ENCODE results near the gene RYR3.

The RYR3 gene

GRCh38 chr15:33624439-33624838 lies 313.7 kb downstream of the RYR3 start:
- Histone ChIP-seq H3K4me3 (ENCODE audit: low read depth in 1 of 2, low read length in 2 of 2) (no peak overlapping the region), H3K36me3 (ENCODE audit: control insufficient read depth in 1 of 2, insufficient read depth in 2 of 2, low read length in 2 of 2) (no peaks in the 10 kb centered on the region), H3K27me3 (ENCODE audit: low read depth, low read length) (no peaks in the 10 kb centered on the region), H3K9me3 (ENCODE audit: control insufficient read depth in 1 of 2, low read length in 2 of 2) (no peaks in the 10 kb centered on the region), H3K27ac (ENCODE audit: low read length) (no peak overlapping the region), H3K4me1 (ENCODE audit: control insufficient read depth in 1 of 2, insufficient read depth in 2 of 2, low read length in 2 of 2) (no peaks in the 10 kb centered on the region)

GRCh38 chr15:33629647-33630046 lies 318.9 kb downstream of the RYR3 start:
- no peak overlapping the region for H3K27ac ChIP-seq (ENCODE audit: low read length)
- no peaks in the 10 kb centered on the region for H3K4me1 ChIP-seq (ENCODE audit: control insufficient read depth in 1 of 2, insufficient read depth in 2 of 2, low read length in 2 of 2)
- no peaks in the 10 kb centered on the region for H3K27me3 ChIP-seq (ENCODE audit: low read depth, low read length)
- H3K9me3 ChIP-seq (ENCODE audit: control insufficient read depth in 1 of 2, low read length in 2 of 2), result no peaks in the 10 kb centered on the region
- H3K36me3 ChIP-seq (ENCODE audit: control insufficient read depth in 1 of 2, insufficient read depth in 2 of 2, low read length in 2 of 2), result peaks cover 0 to 9% of the 10 kb centered on the region in 2 donors
- no peak overlapping the region for H3K4me3 ChIP-seq (ENCODE audit: low read depth in 1 of 2, low read length in 2 of 2)

DNA sequence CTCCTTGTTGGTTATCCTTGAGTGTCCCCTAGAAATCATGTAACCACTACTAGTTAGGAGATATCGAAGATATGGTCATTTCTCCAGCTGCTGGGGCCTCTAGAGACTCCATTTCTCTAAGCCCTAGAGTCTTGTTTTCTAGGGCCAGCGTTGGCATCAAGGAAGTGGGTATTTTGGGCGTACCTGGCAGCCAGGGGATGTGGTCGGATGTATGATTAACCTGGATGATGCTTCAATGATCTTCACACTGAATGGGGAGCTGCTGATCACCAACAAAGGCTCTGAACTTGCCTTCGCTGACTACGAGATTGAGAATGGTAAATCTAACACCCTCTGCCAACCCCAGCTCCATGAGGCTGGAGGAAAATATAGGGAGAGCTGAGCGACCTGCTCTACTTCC lies 325.5 kb downstream of the RYR3 start:
- H3K4me1 ChIP-seq (ENCODE audit: control insufficient read depth in 1 of 2, insufficient read depth in 2 of 2, low read length in 2 of 2), result no peaks in the 10 kb centered on the region
- H3K27ac ChIP-seq (ENCODE audit: low read length), result no peak overlapping the region
- no peaks in the 10 kb centered on the region for H3K9me3 ChIP-seq (ENCODE audit: control insufficient read depth in 1 of 2, low read length in 2 of 2)
- no peak overlapping the region for H3K4me3 ChIP-seq (ENCODE audit: low read depth in 1 of 2, low read length in 2 of 2)
- H3K27me3 ChIP-seq (ENCODE audit: low read depth, low read length), result no peaks in the 10 kb centered on the region
- H3K36me3 ChIP-seq (ENCODE audit: control insufficient read depth in 1 of 2, insufficient read depth in 2 of 2, low read length in 2 of 2), result peaks cover 0 to 12% of the 10 kb centered on the region in 2 donors

DNA sequence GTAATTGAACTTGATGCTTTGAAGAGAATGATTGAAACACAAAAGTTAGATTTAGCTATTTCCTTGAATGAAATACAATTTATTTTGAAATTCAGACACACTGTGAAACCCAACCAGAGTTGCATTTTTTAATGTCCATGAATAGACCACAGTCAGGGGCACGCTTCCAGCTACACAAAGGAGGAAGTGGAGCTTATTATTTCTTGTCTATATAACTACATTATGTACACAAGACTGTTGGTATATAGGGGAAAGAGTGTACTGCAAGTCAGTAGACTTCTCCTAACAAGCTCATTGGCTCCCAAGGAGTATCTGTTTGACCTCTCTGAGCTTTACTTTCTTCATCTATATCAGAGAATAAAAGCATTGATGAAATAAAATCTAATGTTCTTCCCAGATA lies 326.2 kb downstream of the RYR3 start:
- no peaks in the 10 kb centered on the region for H3K4me1 ChIP-seq (ENCODE audit: control insufficient read depth in 1 of 2, insufficient read depth in 2 of 2, low read length in 2 of 2)

DNA sequence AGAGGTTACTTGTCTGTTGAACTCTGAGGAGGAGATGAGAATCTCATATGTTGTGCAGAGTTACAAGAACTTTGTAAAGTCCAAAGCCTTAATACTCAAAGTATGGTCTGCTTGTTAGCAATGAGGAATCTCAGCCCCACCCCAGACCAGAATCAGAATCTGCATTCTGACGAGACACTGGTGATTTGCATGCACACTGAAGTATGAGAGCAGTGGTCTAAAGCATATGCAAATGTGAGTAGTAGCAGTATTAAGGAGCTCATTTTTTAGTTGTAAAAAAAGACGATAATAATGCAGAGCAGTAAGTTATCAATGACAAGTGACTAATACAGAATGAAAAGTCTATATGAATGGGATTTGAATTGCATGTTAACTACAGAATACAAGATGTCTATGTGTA lies 327.7 kb downstream of the RYR3 start:
- Histone ChIP-seq H3K36me3 (ENCODE audit: control insufficient read depth in 1 of 2, insufficient read depth in 2 of 2, low read length in 2 of 2) (peaks cover 0 to 5% of the 10 kb centered on the region in 2 donors), H3K4me3 (ENCODE audit: low read depth in 1 of 2, low read length in 2 of 2) (no peak overlapping the region), H3K27me3 (ENCODE audit: low read depth, low read length) (no peaks in the 10 kb centered on the region), H3K4me1 (ENCODE audit: control insufficient read depth in 1 of 2, insufficient read depth in 2 of 2, low read length in 2 of 2) (no peaks in the 10 kb centered on the region), H3K9me3 (ENCODE audit: control insufficient read depth in 1 of 2, low read length in 2 of 2) (no peaks in the 10 kb centered on the region), H3K27ac (ENCODE audit: low read length) (no peak overlapping the region)

More for the DNA sequence above, 326.2 kb downstream of the RYR3 start:
- H3K36me3 ChIP-seq (ENCODE audit: control insufficient read depth in 1 of 2, insufficient read depth in 2 of 2, low read length in 2 of 2), result peaks cover 0 to 12% of the 10 kb centered on the region in 2 donors
- H3K27ac ChIP-seq (ENCODE audit: low read length), result no peak overlapping the region
- no peak overlapping the region for H3K4me3 ChIP-seq (ENCODE audit: low read depth in 1 of 2, low read length in 2 of 2)
- H3K27me3 ChIP-seq (ENCODE audit: low read depth, low read length), result no peaks in the 10 kb centered on the region
- no peaks in the 10 kb centered on the region for H3K9me3 ChIP-seq (ENCODE audit: control insufficient read depth in 1 of 2, low read length in 2 of 2)

- Histone ChIP-seq H3K27me3 (ENCODE audit: low read depth, low read length) (no peaks in the 10 kb centered on the region), H3K4me1 (ENCODE audit: control insufficient read depth in 1 of 2, insufficient read depth in 2 of 2, low read length in 2 of 2) (no peaks in the 10 kb centered on the region), H3K36me3 (ENCODE audit: control insufficient read depth in 1 of 2, insufficient read depth in 2 of 2, low read length in 2 of 2) (peaks cover 0 to 4% of the 10 kb centered on the region in 2 donors), H3K27ac (ENCODE audit: low read length) (no peak overlapping the region), H3K4me3 (ENCODE audit: low read depth in 1 of 2, low read length in 2 of 2) (no peak overlapping the region), H3K9me3 (ENCODE audit: control insufficient read depth in 1 of 2, low read length in 2 of 2) (no peaks in the 10 kb centered on the region)
Observed at GRCh38 chr15:33639051-33639450, 328.3 kb downstream of the RYR3 start.

- Histone ChIP-seq H3K27ac (ENCODE audit: low read length) (no peak overlapping the region), H3K9me3 (ENCODE audit: control insufficient read depth in 1 of 2, low read length in 2 of 2) (no peaks in the 10 kb centered on the region), H3K27me3 (ENCODE audit: low read depth, low read length) (no peaks in the 10 kb centered on the region), H3K4me3 (ENCODE audit: low read depth in 1 of 2, low read length in 2 of 2) (no peak overlapping the region), H3K36me3 (ENCODE audit: control insufficient read depth in 1 of 2, insufficient read depth in 2 of 2, low read length in 2 of 2) (peaks cover 0 to 4% of the 10 kb centered on the region in 2 donors), H3K4me1 (ENCODE audit: control insufficient read depth in 1 of 2, insufficient read depth in 2 of 2, low read length in 2 of 2) (no peaks in the 10 kb centered on the region)
Observed at GRCh38 chr15:33639456-33639855, 328.7 kb downstream of the RYR3 start.

- no peaks in the 10 kb centered on the region for H3K27me3 ChIP-seq (ENCODE audit: low read depth, low read length)
Observed at GRCh38 chr15:33639978-33640377, 329.2 kb downstream of the RYR3 start.

DNA sequence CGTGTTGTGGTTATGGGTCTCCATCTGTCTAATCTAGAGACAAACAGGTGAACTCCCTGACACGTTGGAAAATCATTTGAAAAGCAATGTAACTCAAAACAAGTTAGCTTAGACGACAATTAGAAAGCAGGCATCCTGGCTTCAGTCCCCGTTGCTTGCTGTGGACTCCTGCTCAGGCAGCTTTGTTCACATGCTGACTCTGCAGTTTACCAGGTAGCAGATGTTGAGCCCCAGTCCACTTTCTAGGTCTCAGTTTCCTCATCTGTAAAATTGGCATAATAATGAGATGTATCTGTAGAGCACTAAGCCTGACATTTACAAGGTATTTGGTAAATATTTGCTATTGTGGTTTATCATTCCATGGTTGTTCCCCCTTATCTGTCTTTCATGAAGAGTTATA lies 330.3 kb downstream of the RYR3 start:
- Histone ChIP-seq H3K36me3 (ENCODE audit: control insufficient read depth in 1 of 2, insufficient read depth in 2 of 2, low read length in 2 of 2) (no peaks in the 10 kb centered on the region), H3K27me3 (ENCODE audit: low read depth, low read length) (no peaks in the 10 kb centered on the region), H3K4me1 (ENCODE audit: control insufficient read depth in 1 of 2, insufficient read depth in 2 of 2, low read length in 2 of 2) (no peaks in the 10 kb centered on the region), H3K4me3 (ENCODE audit: low read depth in 1 of 2, low read length in 2 of 2) (no peak overlapping the region), H3K27ac (ENCODE audit: low read length) (no peak overlapping the region), H3K9me3 (ENCODE audit: control insufficient read depth in 1 of 2, low read length in 2 of 2) (no peaks in the 10 kb centered on the region)

More at GRCh38 chr15:33639978-33640377, 329.2 kb downstream of the RYR3 start:
- no peak overlapping the region for H3K27ac ChIP-seq (ENCODE audit: low read length)
- no peaks in the 10 kb centered on the region for H3K4me1 ChIP-seq (ENCODE audit: control insufficient read depth in 1 of 2, insufficient read depth in 2 of 2, low read length in 2 of 2)
- H3K4me3 ChIP-seq (ENCODE audit: low read depth in 1 of 2, low read length in 2 of 2), result no peak overlapping the region
- no peaks in the 10 kb centered on the region for H3K9me3 ChIP-seq (ENCODE audit: control insufficient read depth in 1 of 2, low read length in 2 of 2)
- H3K36me3 ChIP-seq (ENCODE audit: control insufficient read depth in 1 of 2, insufficient read depth in 2 of 2, low read length in 2 of 2), result peaks cover 0 to 4% of the 10 kb centered on the region in 2 donors

GRCh38 chr15:33644304-33644703 lies 333.5 kb downstream of the RYR3 start:
- Histone ChIP-seq H3K27me3 (ENCODE audit: low read depth, low read length) (no peaks in the 10 kb centered on the region), H3K36me3 (ENCODE audit: control insufficient read depth in 1 of 2, insufficient read depth in 2 of 2, low read length in 2 of 2) (no peaks in the 10 kb centered on the region), H3K27ac (ENCODE audit: low read length) (no peak overlapping the region), H3K4me3 (ENCODE audit: low read depth in 1 of 2, low read length in 2 of 2) (no peak overlapping the region), H3K9me3 (ENCODE audit: control insufficient read depth in 1 of 2, low read length in 2 of 2) (no peaks in the 10 kb centered on the region), H3K4me1 (ENCODE audit: control insufficient read depth in 1 of 2, insufficient read depth in 2 of 2, low read length in 2 of 2) (no peaks in the 10 kb centered on the region)

- no peaks in the 10 kb centered on the region for H3K36me3 ChIP-seq (ENCODE audit: control insufficient read depth in 1 of 2, insufficient read depth in 2 of 2, low read length in 2 of 2)
- no peak overlapping the region for H3K4me3 ChIP-seq (ENCODE audit: low read depth in 1 of 2, low read length in 2 of 2)
- no peaks in the 10 kb centered on the region for H3K9me3 ChIP-seq (ENCODE audit: control insufficient read depth in 1 of 2, low read length in 2 of 2)
- H3K27me3 ChIP-seq (ENCODE audit: low read depth, low read length), result no peaks in the 10 kb centered on the region
- H3K27ac ChIP-seq (ENCODE audit: low read length), result no peak overlapping the region
- no peaks in the 10 kb centered on the region for H3K4me1 ChIP-seq (ENCODE audit: control insufficient read depth in 1 of 2, insufficient read depth in 2 of 2, low read length in 2 of 2)
Observed at GRCh38 chr15:33646744-33647143, 336.0 kb downstream of the RYR3 start.

DNA sequence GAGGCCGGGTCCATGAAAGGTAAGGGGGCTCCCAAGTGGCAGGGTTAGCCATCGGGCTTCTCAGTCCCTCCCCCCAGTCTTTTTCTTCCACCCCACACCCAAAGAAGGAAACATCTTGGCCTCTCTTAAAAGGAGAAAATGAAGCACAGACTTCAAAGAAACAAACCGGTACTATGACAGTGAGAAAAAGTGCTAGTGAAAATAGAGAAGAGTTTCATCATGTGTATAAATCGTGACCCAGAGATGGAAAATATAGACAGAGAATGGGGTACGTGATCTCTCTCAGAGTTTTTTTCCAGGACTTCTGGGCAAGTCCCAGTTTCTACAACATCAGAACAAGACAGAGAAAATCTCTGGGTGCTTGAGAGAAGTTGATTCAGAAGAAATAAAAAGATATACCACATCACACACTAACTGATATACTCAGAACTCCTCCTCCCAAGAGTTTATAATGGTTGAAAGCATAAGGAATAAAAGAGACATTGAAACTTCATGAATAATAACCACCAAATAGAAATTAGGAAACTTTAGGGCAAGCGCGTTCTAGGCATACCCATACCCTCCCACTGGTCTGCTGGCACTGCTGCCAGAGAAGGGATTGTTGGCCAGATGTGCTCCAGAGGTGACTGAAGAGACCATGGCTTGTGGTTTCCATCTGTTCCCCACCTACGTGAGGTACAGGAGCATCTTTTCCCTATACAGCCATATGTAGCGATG lies 338.6 kb downstream of the RYR3 start:
- no peak overlapping the region for H3K27ac ChIP-seq (ENCODE audit: low read length)
- no peaks in the 10 kb centered on the region for H3K27me3 ChIP-seq (ENCODE audit: low read depth, low read length)
- no peaks in the 10 kb centered on the region for H3K36me3 ChIP-seq (ENCODE audit: control insufficient read depth in 1 of 2, insufficient read depth in 2 of 2, low read length in 2 of 2)
- no peak overlapping the region for H3K4me3 ChIP-seq (ENCODE audit: low read depth in 1 of 2, low read length in 2 of 2)
- no peaks in the 10 kb centered on the region for H3K9me3 ChIP-seq (ENCODE audit: control insufficient read depth in 1 of 2, low read length in 2 of 2)
- H3K4me1 ChIP-seq (ENCODE audit: control insufficient read depth in 1 of 2, insufficient read depth in 2 of 2, low read length in 2 of 2), result no peaks in the 10 kb centered on the region

All from muscle layer of duodenum (tissue), 2 donors.